ENCODE data around the gene HDAC4. TPM values are rescaled to one million over a fixed set of nuclear protein-coding genes. Genes with fewer than 3 reads are reported as not detected.

The HDAC4 gene
- total and polyA plus RNA-seq, 9 of the 15 experiments (the other 6 are each of a cell fraction or from before 2014, with no cell fraction given) = 0.11 to 20.2 (median 4.0) TPM

DNA sequence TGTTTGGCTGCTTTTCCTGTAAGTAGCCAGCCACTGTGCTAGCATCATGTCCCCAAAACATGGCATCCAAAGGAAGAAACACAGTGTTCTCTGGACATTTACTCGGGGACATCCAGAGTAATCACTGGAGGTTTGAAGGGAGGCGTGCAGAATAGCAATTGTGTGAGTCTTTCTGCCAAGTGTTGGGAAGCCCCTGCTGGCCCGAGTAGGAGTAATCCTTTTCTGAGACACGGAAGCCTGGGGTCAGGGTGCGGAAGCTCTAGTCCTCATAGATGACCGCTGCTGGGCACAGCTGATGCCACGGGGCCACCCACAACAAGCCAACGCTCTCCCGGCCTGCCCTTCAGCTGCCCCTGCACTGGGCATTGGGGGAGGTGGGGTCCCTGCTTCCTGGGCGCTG is 24.8 kb upstream of the HDAC4 start:
- H3K4me2 ChIP-seq (ENCODE audit: insufficient read depth, low read length) = no peak overlapping the region
- no peaks in the 10 kb centered on the region for H3K9me1 ChIP-seq (ENCODE audit: control insufficient read depth, insufficient read depth, low read length)
- CTCF ChIA-PET (ENCODE audit: low intra/inter-chr PET ratio) = no interaction called here
- no peak overlapping the region for H3K9ac ChIP-seq (ENCODE audit: insufficient read depth in 1 of 2, low read depth in 2 of 2, low read length in 2 of 2)
- no peak for DNase-seq (ENCODE audit: extremely low read depth in 1 of 4, low spot score in 3 of 4)
- peaks cover 27 to 52% of the 10 kb centered on the region in 2 experiments; a peak in 4 of 5 replicates for H3K27me3 ChIP-seq (ENCODE audit: control insufficient read depth in 2 of 2, insufficient read depth in 2 of 2, low read length in 2 of 2)
- peak; percentile 56; the same call in 2 of the 3 replicates for ATAC-seq
- intact Hi-C loops (cut with micrococcal nuclease) (no loop called here), in situ Hi-C loops (cut with MboI) (no loop called here)
- no peak for FAIRE-seq
- H3K79me2 ChIP-seq (ENCODE audit: control insufficient read depth, insufficient read depth, low read length) = no peaks in the 10 kb centered on the region
- H3K4me3 ChIP-seq = no peak overlapping the region
- 9% methylated on average over 7 of the region's 10 CpGs for WGBS (ENCODE audit: insufficient coverage, low coverage, missing lambda C conversion rate)
- H4K20me1 ChIP-seq (replicated peaks; ENCODE audit: control insufficient read depth, insufficient read depth, low read length) = no peaks in the 10 kb centered on the region
- H3K9me3 ChIP-seq (replicated peaks; ENCODE audit: control insufficient read depth, insufficient read depth, low read depth, low read length) = no peaks in the 10 kb centered on the region
- H3K36me3 ChIP-seq (ENCODE audit: control insufficient read depth, insufficient read depth, low read length) = no peaks in the 10 kb centered on the region
- POLR2A ChIA-PET = interaction anchor here (0.5 to 0.6 kb wide), 2 partner anchors 151 to 267 kb away, joined by 3 read pairs; no protein-coding TSS in a partner anchor
- no TSS peak for BruUV-seq (replicated peaks)
- no peak overlapping the region for H3K27ac ChIP-seq (ENCODE audit: extremely low read depth, low read depth, low read length)
- TF ChIP-seq, protein P1, sequence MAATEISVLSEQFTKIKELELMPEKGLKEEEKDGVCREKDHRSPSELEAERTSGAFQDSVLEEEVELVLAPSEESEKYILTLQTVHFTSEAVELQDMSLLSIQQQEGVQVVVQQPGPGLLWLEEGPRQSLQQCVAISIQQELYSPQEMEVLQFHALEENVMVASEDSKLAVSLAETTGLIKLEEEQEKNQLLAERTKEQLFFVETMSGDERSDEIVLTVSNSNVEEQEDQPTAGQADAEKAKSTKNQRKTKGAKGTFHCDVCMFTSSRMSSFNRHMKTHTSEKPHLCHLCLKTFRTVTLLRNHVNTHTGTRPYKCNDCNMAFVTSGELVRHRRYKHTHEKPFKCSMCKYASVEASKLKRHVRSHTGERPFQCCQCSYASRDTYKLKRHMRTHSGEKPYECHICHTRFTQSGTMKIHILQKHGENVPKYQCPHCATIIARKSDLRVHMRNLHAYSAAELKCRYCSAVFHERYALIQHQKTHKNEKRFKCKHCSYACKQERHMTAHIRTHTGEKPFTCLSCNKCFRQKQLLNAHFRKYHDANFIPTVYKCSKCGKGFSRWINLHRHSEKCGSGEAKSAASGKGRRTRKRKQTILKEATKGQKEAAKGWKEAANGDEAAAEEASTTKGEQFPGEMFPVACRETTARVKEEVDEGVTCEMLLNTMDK (IDR thresholded peaks at IDR 0.05; ENCODE audit: borderline replicate concordance, insufficient read depth, low read depth, low read length, poor library complexity, severe bottlenecking) = peak; percentile 7
- no peak for TF ChIP-seq ATF7 (IDR thresholded peaks at IDR 0.05)
- H2AFZ ChIP-seq (ENCODE audit: low read depth, low read length) = no peak overlapping the region
- no peaks in the 10 kb centered on the region for H3K4me1 ChIP-seq (replicated peaks in 1 of 2; ENCODE audit: control insufficient read depth in 2 of 2, insufficient read depth in 2 of 2, low read length in 2 of 2)
